Measurements from ENCODE around the gene LIMS2. TPM values are rescaled to one million over a fixed set of nuclear protein-coding genes. Genes with fewer than 3 reads are reported as not detected.

Gene LIMS2
- total and polyA plus RNA-seq, 8 donors = 22.4 to 122 (median 27.3) TPM

DNA sequence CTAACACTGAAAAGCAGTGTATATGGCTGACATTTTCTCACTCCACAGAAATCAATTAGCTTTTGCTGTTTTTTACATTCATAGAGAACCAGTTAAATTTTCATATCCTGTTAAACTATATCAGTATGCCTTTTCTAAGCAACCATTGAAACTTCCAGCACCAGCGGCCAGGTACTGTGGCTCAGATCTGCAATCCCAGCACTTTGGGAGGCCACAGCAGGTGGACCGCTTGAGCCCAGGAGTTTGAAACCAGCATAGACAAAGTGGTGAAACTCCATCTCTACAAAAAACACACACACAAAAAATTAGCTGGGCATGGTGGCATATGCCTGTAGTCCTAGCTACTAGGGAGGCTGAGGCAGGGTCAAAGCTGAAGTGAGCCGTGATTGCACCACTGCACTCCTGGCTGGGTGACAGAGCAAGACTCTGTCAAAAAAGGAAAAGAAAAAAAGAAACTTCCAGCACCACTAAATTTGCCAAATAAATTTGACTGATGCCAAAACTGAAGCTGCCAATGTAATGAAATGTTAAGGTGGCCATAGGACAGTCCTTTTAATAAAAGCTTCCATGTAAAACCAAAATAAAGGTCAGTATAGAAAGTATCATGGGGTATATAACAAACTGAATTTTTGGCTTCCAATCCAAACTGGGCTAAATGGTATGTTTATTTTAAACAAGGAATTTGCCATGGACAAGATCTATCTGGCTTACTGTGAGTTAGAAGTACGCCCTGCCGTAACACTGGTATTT is 29.5 kb upstream of the LIMS2 start:
- TF ChIP-seq, protein P1, sequence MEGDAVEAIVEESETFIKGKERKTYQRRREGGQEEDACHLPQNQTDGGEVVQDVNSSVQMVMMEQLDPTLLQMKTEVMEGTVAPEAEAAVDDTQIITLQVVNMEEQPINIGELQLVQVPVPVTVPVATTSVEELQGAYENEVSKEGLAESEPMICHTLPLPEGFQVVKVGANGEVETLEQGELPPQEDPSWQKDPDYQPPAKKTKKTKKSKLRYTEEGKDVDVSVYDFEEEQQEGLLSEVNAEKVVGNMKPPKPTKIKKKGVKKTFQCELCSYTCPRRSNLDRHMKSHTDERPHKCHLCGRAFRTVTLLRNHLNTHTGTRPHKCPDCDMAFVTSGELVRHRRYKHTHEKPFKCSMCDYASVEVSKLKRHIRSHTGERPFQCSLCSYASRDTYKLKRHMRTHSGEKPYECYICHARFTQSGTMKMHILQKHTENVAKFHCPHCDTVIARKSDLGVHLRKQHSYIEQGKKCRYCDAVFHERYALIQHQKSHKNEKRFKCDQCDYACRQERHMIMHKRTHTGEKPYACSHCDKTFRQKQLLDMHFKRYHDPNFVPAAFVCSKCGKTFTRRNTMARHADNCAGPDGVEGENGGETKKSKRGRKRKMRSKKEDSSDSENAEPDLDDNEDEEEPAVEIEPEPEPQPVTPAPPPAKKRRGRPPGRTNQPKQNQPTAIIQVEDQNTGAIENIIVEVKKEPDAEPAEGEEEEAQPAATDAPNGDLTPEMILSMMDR (IDR thresholded peaks at IDR 0.05) = no peak
- no peaks in the 10 kb centered on the region for H3K27me3 ChIP-seq
- intact Hi-C loops (cut with DNase I) = no loop called here
- peaks cover 21 to 47% of the 10 kb centered on the region in 2 donors for H3K4me1 ChIP-seq
- no peaks in the 10 kb centered on the region for H3K9me3 ChIP-seq
- ATAC-seq (peak; percentile 2), DNase-seq (no peak)
- H3K27ac ChIP-seq = peak overlapping the region; percentile 13 to 33
- peaks cover 0 to 48% of the 10 kb centered on the region in 2 donors for H3K36me3 ChIP-seq
- H3K4me3 ChIP-seq = no peak overlapping the region

DNA sequence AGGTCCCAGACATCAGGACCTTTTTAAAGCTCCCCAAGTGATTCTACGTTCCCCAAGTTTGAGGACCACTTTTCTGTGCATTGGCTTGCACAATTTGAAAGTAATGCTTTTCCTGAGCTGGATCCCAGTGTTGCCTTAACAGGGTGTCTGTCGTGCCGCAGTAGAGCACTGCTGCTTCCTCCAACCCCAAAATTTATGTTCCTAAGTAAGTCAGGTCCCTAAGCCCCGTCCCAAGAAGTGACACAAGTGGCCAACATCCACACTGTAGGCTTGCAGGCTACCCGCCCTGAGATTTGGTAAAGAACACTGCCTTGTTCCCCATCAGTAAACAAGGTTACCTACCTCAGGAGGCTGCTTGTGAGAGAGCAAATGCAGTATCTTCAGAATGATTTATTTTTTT is 28.0 kb upstream of the LIMS2 start:
- H3K4me1 ChIP-seq = peaks cover 18 to 47% of the 10 kb centered on the region in 2 donors

DNA sequence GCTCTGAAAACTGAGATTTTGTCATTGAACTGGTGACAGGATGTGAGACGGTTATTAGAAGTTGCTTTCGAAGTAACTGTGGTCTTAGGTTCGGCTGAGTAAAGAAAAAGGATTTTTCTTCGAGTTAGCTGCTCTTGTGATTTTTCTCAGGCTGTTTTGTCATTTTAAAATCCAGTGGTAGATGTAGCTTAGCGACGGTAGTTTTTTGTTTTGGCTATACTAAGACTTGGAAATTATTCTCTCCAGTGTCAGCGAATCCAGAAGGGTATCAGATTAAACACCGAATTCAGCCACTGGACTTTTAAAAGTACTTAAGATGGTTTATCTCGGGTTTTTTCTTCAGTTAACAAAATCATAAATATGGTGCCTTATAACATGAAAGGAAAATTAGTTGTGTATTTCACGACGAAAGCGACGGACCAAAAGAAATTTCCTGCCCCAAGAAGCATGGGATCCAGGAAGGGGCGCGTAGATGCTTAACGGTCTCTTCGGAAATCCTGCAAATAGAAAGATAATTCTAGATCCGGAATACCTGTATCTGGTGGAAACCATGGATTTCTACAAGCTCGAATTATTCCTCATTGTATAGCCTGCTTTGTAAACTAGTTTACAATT is 27.2 kb upstream of the LIMS2 start:
- peaks cover 17 to 47% of the 10 kb centered on the region in 2 donors for H3K4me1 ChIP-seq
- ATAC-seq = no peak
- no peaks in the 10 kb centered on the region for H3K27me3 ChIP-seq
- H3K4me3 ChIP-seq = peak overlapping the region; percentile 52 to 62
- no peak for DNase-seq
- TF ChIP-seq, protein P1 (IDR thresholded peaks at IDR 0.05) = no peak
- H3K27ac ChIP-seq = peak overlapping the region; percentile 97 to 99
- H3K9me3 ChIP-seq = no peaks in the 10 kb centered on the region
- intact Hi-C loops (cut with DNase I) = no loop called here
- H3K36me3 ChIP-seq = peaks cover 0 to 25% of the 10 kb centered on the region in 2 donors

More for the DNA sequence above, 28.0 kb upstream of the LIMS2 start:
- Histone ChIP-seq H3K27ac (no peak overlapping the region), H3K4me3 (peak overlapping the region in 1 of 2 donors; percentile 62), H3K36me3 (peaks cover 0 to 33% of the 10 kb centered on the region in 2 donors), H3K9me3 (no peaks in the 10 kb centered on the region), H3K27me3 (no peaks in the 10 kb centered on the region)
- ATAC-seq = no peak
- DNase-seq = no peak
- TF ChIP-seq, protein P1 (IDR thresholded peaks at IDR 0.05) = no peak
- intact Hi-C loops (cut with DNase I) = no loop called here

DNA sequence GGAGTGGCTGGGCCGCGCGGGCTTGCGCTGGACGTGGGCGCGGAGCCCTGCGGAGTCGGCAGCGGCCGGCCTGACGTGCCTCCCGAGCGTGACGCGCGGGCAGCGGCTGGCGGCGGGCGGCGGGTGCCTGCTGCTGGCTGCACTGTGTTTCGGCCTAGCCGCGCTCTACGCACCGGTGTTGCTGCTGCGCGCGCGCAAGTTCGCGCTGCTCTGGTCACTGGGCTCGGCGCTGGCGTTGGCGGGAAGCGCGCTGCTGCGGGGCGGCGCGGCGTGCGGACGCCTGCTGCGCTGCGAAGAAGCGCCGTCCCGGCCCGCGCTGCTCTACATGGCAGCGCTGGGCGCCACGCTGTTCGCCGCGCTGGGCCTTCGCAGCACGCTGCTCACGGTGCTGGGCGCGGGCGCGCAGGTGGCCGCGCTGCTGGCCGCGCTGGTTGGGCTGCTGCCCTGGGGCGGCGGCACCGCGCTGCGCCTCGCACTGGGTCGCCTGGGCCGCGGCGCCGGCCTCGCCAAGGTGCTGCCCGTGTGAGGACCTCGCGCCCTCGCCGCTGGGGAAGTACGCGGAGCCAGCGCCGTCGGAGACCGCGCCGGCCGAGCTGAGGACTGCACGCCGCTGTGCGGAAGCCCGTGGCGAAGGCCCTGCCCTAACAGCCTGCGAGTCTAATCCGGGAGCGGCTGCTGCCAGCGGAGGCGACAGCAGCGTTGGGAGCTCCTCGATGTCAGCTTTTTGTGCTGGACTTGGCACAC is 26.5 kb upstream of the LIMS2 start:
- Histone ChIP-seq H3K4me3 (peak overlapping the region; percentile 52 to 62), H3K4me1 (peaks cover 17 to 47% of the 10 kb centered on the region in 2 donors), H3K9me3 (no peaks in the 10 kb centered on the region), H3K36me3 (peaks cover 0 to 20% of the 10 kb centered on the region in 2 donors), H3K27ac (peak overlapping the region; percentile 97 to 99), H3K27me3 (no peaks in the 10 kb centered on the region)
- TF ChIP-seq, protein P1 (IDR thresholded peaks at IDR 0.05) = peak in 1 of 2 donors; percentile 52
- DNase-seq = peak; percentile 73 to 96 (median 82)
- intact Hi-C loops (cut with DNase I) = no loop called here
- ATAC-seq = peak; percentile 72

Measured in left lung (tissue), 10 donors.